Fibroblast of peridontal ligament (primary cell): Measurements from ENCODE around the gene ARHGEF16.
A peak's percentile ranks its signal among the peaks of the same experiment; 100 is the strongest.

ENCODE experiments used
- DNase-seq: peaks from one replicate; pipeline ENCODE4 v3.0.0-alpha.2; 2010; ENCODE audit errors: extremely low read depth

ARHGEF16 gene

DNA sequence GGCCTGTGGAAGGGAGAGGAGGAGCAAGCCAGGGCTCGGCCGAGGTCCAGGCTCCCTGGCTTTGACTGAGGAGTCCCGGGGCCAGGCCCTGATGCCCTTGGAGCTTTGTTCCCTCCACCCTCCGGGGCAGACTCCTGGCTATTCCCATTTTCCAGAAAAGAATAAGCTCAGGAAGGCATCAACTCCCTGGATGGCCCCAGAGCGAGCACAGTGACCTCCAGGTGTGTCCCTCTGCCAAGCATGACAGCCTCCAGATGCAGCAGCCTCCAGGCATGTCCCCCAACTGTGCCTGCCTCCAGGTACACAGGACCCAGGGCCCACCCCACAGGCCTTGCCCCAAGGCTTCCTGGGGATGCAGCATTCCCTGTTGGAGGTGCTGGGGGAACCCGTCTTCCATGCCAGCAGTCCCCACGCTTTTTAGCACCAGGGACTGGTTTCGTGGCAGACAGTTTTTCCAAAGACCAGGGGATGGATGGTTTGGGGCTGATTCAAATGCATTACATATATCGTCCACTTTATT is 15.7 kb upstream of the ARHGEF16 start:
- DNase-seq: no peak

DNA sequence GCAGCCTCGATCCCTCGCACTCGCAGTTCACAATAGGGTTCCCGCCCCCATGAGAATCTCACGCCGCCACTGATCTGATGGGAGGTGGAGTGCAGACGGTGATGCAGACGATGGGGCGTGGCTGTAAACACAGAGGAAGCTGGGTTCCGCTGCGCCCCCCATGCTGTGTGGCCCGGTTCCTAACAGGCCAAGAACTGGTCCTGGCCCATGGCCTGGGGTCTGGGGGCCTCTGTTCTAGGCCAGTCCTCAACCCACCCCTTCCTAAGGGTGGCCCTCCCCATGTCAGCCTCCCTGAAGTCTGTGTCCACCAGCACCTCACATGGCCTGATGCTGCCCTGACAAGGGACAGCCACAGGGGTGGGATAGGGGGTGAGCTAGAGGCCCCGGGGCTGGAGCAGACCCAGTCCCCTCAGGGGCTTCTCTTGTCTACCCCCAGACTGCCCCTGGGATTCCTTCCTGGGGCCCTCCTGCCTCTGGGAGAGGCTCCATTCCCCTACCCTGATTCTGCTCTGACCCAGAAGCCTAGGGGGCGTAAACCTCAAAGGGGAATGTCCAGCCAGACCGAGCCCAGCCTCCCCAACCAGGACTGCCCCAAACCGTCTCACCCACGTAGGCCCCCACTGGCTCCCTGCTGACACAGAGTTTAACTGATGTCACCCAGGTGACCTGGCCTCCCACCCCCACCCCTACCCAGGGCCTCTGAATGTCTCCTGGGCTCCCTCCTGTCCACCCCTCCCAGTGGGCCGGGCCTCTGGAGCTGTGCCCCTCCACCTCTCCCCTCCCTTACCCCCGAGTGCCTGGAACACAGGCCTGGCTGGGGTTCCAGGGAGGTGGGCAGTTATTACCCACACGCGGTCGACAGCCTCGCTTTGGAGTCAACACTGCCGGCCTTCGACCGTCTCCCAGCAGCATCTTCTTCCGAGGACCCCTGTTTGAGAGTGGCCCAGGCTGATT is 14.8 kb upstream of the ARHGEF16 start:
- DNase-seq: no peak

GRCh38 chr1:3440300-3440681 is 14.2 kb upstream of the ARHGEF16 start:
- DNase-seq: no peak

DNA sequence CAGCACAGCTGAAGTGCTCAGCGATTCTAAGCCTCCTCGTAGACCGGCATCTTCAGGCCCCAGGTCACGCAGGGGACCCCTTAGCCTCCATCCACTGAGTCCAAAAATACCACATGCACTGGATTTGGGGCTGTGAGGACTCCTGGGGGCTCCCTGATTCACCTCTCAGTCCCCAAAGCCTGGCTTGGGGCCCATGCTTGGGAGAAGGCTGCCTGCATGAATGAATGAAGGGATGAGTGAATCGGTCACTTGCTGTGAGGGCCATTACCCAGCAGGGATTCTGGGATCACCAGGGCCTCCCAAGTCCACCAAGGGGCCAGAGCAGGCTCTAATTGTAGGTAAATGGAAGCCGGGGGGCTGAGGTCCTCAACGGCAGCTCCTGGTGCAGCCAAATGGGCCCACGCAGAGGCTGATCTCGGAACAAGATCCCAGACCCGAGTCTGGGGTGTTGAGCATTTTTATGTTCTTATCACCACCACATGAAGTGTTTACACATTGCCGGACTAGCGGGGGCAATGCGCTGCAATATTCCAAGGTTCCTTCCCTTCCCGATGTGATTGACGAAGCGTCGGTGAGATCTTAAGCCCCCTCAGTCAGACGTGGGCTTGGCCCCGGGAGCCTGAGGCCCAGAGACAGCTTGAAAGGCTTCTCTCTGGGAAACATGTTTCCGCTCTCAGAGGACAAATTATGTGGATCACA is 13.6 kb upstream of the ARHGEF16 start:
- DNase-seq: no peak

DNA sequence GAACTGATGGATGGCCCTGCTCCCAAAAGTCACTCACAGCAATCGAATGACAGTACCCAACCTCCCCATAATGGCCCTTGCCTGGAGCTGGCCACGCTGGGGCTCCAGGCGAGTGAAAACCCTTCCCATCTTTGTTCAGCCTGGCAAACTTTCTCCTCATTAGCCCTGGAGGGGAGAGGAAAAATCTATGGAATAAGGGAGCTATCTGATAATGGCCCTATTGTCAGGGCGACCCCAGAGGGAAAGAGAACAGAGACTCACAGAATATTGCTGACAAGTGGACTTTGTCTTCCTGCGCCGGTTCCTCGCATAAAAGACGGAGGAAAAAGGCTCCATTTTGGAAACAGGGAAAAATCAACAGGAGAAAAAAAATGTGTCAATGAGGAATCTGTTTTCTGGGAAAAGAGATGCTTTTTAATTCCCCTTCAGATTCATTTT is 13.0 kb upstream of the ARHGEF16 start:
- DNase-seq: no peak

DNA sequence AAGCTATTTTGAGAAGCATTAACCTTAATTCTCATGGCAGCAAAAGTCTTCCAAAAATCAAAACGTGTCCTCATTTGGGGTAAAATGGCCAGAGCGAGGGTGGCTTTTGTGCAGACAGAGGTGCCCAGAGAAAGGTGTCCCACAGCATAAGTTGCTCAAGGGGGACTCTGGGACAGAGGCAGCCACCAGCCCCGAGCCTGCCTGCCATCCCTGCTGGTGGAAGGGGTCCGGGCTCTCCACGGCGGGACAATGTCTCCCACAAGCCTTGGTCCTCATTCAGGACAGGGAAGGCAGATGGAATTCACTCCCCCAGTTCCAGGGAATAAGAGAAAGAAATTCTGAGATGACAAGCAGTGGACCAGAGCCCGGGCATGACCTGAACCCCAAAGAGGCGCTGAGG is 12.6 kb upstream of the ARHGEF16 start:
- DNase-seq: no peak

DNA sequence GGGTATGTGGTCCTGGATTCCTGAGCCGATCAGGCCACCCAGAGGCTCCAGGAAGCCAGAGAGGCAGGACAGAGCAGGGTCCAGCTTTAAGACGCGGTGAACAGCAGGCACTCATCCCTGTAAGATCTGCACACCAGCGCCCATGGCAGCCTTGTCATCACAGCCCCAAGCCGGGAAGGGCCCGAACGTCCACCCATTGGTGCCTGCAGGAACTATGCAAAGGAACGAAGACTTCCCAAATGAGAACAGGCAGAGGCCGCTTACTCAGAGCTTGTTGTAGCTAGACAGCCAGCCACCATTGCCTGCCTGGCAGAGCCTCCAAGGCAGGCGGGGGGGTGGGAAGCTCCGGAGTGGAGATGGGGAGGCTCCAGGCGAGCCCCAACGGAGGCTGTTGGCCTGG is 12.1 kb upstream of the ARHGEF16 start:
- DNase-seq: no peak

GRCh38 chr1:3442901-3443300 is 11.6 kb upstream of the ARHGEF16 start:
- no peak for DNase-seq

DNA sequence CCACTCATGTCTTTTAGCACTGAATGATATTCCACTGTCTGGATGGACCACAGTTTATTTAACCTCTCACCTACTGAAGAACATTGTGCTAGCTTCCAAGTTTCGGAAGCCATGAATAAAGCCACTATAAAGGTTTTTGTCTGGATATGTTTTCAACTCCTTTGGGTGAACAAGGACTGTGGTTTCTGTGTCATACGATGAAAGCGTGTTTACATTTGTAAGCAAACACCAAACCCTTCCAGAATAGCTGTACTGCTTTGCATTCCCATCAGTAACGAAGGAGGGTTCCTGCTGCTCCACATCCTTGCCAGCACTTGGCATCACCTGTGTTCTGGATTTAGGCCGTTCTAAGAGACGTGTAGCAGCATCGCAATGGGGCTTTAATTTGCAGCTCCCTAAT is 10.7 kb upstream of the ARHGEF16 start:
- DNase-seq: no peak

DNA sequence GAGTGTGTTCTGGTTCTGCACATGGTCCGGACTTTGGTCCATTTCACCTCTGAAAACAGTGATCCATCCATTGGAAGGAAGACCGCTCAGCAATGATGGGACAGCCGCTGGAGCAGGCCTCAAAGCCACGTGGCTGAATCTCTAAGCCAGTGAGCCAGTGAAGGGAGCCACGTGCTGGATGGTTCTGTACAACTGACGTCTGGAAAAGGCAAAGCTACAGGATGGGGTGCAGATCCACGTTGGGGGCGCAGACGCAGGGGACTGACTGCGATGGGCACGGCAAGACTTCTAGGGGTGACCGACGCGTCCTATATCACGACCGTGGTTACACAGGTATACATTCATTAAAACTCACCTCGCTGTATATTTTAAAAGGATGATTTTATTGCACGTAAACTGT is 10.2 kb upstream of the ARHGEF16 start:
- no peak for DNase-seq

GRCh38 chr1:3444736-3445135 is 9.7 kb upstream of the ARHGEF16 start:
- DNase-seq: no peak

- no peak for DNase-seq
Observed at GRCh38 chr1:3450202-3450863, 4.1 kb upstream of the ARHGEF16 start.

DNA sequence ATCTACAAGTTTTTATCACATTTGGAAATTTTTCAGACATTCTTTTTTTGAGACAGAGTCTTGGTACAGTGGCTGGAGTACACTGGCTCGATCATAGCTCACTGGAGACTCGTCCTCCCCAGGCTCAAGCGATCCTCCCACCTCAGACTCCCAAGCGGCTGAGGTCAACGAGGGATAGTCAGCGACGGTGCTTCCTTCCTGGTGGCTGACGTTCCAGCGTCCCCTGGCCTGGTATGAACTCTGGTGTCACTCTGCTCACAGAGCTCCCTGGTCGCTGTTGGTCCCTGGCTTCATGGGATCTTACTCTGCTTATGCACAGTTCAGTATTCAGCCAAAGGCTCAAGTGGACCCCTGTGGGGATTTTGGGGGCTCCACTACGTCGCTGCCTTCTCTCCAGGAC is 3.5 kb upstream of the ARHGEF16 start:
- DNase-seq: no peak

DNA sequence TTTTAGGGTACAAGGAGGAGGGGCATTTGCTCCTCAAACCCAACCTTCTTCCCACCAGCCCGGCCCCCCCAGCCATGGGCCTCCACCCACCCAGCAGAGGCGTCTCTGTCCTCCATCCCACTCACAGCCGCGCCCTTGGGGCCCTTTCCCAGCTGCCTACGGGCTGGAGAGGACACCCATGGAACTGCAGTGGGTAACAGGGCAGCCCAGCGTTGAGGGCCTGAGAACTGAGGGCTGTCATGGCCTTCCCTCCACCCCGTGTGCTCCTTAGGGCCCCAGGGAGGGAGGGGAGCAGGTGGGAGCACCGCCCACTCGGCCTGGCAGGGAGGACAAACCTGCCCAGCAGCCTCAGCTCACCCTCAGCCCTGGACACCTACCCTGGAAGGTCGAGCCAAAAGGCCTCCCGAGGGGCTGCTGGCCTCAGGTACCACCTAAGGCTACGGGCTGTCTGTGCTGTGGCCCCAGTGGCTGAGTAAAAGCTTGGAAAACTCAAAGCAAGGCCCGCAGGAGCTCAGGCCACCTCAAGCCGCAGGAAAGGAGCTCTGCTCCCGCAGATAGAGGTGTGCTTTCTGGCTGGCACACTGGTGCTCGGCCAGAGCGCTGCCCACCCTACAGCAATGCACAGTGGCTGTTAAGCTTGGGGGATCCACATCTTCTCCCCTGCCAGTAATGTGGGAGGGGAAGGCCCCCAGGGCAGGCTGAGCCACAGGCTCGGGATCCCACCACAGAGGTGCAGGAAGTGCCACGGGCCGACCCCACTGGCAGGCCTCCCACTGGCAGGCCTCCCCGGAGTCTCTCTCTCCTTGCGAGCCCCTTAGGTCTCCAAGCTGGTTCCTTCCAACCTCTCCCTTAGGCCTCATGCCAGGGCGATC is 2.2 kb upstream of the ARHGEF16 start:
- no peak for DNase-seq

- no peak for DNase-seq
Observed at GRCh38 chr1:3452866-3453175, 1.6 kb upstream of the ARHGEF16 start.

DNA sequence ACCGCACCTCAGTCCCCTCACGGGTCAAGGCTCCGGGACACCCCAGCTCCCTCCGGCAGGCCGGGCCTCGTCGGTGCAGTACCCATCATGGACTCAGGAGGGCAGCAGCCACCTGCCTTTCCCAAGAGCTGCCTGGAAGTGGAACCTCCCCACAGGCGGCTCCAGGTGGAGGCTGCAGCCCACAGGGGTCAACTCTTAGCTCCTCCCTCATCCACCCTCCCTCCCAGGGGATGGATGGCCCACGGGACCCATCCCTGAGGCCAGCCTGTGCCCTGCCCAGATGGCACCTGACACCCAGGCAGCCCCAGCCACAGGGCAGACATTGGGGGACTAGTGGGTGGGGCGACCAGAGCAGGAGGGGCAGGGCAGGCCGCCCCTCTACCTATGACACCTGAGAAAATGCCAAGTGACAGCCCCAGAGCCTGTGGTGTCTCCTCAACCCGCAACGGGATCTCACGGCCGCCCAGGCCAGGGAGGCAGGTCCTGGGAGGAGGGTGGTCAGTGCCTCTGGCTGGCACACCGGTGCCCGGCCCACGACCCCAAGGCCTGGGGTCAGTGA is 1.2 kb upstream of the ARHGEF16 start:
- peak; percentile 49 for DNase-seq

DNA sequence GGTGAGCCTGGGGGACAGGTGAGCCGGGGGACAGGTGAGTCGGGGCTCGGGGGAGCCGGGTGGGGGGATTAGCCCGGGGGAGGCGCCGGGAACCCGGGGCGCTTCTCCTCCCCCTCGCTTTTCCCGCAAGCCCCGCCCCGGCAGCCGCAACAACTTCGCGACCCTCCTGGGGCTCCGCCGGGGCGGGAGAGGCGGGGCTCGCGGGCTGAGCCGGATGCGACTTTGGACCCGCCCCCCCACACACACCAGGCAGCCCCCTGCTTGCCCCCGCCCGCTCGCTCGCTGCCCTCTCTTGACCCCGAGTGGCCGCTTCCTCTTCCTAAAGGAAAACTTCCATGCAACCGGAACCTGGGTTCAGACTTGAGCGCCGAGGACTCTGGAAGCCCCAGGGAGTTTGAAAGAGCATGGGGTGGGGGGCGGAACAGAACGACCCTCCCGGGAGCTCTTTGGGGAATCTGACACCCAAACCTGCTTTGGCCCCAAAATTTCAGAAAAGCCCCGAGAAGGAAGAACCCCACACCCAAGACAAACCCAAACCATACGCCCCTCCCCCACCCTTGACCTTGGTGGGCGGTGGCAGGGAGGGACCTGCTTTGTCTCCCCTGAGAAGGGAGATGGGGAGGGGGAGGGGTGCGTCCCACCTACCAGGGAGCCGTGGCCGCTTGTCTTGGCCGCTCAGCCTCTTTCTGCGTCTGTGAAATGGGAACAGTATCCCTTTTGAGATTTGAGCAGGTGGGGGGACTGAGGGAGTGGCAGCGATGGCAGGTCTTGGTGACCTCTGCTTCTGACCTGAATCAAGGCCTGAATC is 550 bp downstream of the ARHGEF16 start:
- DNase-seq: no peak

- no peak for DNase-seq
Observed at GRCh38 chr1:3455670-3456448, 1.4 kb downstream of the ARHGEF16 start.

GRCh38 chr1:3456449-3456963 is 2.0 kb downstream of the ARHGEF16 start:
- no peak for DNase-seq
